PFSK-1 (cell line): ENCODE data around the gene FBXO24.

ENCODE experiments used
- FOXP2 ChIP-seq: optimal IDR thresholded peaks from 2 replicates; pipeline ENCODE3; 2011; ENCODE audit warnings: borderline replicate concordance, control low read depth, inconsistent platforms; ENCODE audit not compliant: insufficient read depth; ENCODE audit errors: extremely low read length, extremely low read depth
- POLR2AphosphoS5 ChIP-seq: IDR thresholded peaks from 2 replicates; pipeline ENCODE4 v1.6.1; 2012; ENCODE audit warnings: low read depth, mild to moderate bottlenecking, control low read depth, low read length, moderate library complexity
- SIN3A ChIP-seq: IDR thresholded peaks from 2 replicates; pipeline ENCODE4 v1.6.1; 2012; ENCODE audit warnings: mild to moderate bottlenecking, low read length, moderate library complexity, borderline replicate concordance; ENCODE audit not compliant: insufficient read depth
- TAF1 ChIP-seq: IDR thresholded peaks from 2 replicates; pipeline ENCODE4 v1.6.1; 2012; ENCODE audit warnings: low read length, control low read depth, borderline replicate concordance; ENCODE audit not compliant: insufficient read depth
- TF ChIP-seq, protein P1 (sequence below), 2 experiments: IDR thresholded peaks; 2 replicates each; pipeline versions ENCODE4 v1.6.1 to v1.8.0; 2011 to 2012; ENCODE audit warnings: low read depth in 2 of 2, low read length in 2 of 2, control low read depth in 1 of 2, inconsistent platforms in 1 of 2, mild to moderate bottlenecking in 1 of 2, moderate library complexity in 1 of 2; ENCODE audit not compliant: insufficient read depth in 1 of 2

Gene FBXO24

GRCh38 chr7:100591596-100591995 is 5.5 kb downstream of the FBXO24 start:
- no peak for TF ChIP-seq POLR2AphosphoS5
- no peak for TF ChIP-seq TAF1
- no peak for TF ChIP-seq SIN3A
- no peak for TF ChIP-seq FOXP2
- TF ChIP-seq, protein P1, sequence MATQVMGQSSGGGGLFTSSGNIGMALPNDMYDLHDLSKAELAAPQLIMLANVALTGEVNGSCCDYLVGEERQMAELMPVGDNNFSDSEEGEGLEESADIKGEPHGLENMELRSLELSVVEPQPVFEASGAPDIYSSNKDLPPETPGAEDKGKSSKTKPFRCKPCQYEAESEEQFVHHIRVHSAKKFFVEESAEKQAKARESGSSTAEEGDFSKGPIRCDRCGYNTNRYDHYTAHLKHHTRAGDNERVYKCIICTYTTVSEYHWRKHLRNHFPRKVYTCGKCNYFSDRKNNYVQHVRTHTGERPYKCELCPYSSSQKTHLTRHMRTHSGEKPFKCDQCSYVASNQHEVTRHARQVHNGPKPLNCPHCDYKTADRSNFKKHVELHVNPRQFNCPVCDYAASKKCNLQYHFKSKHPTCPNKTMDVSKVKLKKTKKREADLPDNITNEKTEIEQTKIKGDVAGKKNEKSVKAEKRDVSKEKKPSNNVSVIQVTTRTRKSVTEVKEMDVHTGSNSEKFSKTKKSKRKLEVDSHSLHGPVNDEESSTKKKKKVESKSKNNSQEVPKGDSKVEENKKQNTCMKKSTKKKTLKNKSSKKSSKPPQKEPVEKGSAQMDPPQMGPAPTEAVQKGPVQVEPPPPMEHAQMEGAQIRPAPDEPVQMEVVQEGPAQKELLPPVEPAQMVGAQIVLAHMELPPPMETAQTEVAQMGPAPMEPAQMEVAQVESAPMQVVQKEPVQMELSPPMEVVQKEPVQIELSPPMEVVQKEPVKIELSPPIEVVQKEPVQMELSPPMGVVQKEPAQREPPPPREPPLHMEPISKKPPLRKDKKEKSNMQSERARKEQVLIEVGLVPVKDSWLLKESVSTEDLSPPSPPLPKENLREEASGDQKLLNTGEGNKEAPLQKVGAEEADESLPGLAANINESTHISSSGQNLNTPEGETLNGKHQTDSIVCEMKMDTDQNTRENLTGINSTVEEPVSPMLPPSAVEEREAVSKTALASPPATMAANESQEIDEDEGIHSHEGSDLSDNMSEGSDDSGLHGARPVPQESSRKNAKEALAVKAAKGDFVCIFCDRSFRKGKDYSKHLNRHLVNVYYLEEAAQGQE (IDR thresholded peaks at IDR 0.05; ENCODE audit: insufficient read depth in 1 of 2, low read depth in 2 of 2, low read length in 2 of 2), result no peak

DNA sequence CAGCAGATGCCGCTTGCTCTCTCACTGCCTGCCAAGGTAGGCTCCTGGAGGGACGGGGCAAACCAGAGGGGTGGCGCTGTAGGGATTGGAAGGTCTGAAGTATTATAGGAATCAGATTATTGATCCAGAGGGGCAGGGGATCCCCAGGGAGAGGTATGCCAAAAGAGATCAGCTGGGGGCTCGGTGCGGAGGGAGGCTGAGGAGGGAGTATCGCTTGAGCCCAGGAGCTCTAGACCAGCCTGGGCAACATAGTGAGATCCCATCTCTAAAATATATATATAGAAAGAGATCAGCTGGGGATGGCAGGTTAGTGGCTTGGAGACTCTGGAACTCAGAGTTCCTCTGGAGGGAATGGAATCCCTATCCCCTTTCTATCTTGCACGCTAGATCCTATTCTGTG is 9.1 kb downstream of the FBXO24 start:
- no peak for TF ChIP-seq TAF1
- TF ChIP-seq SIN3A, result no peak
- TF ChIP-seq FOXP2, result no peak
- TF ChIP-seq, protein P1 (IDR thresholded peaks at IDR 0.05; ENCODE audit: insufficient read depth in 1 of 2, low read depth in 2 of 2, low read length in 2 of 2), result no peak
- no peak for TF ChIP-seq POLR2AphosphoS5

- TF ChIP-seq SIN3A, result no peak
- TF ChIP-seq POLR2AphosphoS5, result no peak
- no peak for TF ChIP-seq FOXP2
- TF ChIP-seq, protein P1 (IDR thresholded peaks at IDR 0.05; ENCODE audit: insufficient read depth in 1 of 2, low read depth in 2 of 2, low read length in 2 of 2), result no peak
- no peak for TF ChIP-seq TAF1
Measured at GRCh38 chr7:100598425-100598824, 12.3 kb downstream of the FBXO24 start.

GRCh38 chr7:100599911-100600729 is 14.0 kb downstream of the FBXO24 start:
- no peak for TF ChIP-seq FOXP2

DNA sequence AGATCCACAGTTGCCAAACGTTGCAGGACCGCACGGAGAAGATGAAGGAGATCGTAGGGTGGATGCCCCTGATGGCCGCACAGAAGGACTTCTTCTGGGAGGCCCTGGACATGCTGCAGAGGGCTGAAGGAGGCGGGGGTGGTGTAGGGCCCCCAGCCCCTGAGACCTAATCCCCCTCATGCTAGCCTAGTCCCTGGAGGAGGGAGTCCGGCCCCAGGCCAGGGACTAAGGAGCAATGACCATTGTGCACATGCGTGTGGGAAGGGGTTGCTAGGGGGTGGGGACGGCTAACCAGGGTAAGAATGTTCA is 14.6 kb downstream of the FBXO24 start:
- TF ChIP-seq FOXP2 (no peak), POLR2AphosphoS5 (no peak), SIN3A (no peak), TAF1 (no peak)
- TF ChIP-seq, protein P1 (IDR thresholded peaks at IDR 0.05; ENCODE audit: insufficient read depth in 1 of 2, low read depth in 2 of 2, low read length in 2 of 2), result no peak
